OCI-LY1 (cell line): Measurements from ENCODE around the gene IL17RB.

ENCODE experiments used
- H2AFZ ChIP-seq: fragments of 200-600 bp; sonication (generic), shearing (Covaris generic); 2 replicates; pipeline ENCODE4 v1.6.0; 2014; ENCODE audit warnings: antibody characterized with exemption, mild to moderate bottlenecking, low read length
- H3F3A ChIP-seq: fragments of 200-600 bp; sonication (generic), shearing (Covaris generic); 2 replicates; pipeline ENCODE4 v1.6.0; 2014; ENCODE audit warnings: mild to moderate bottlenecking, antibody characterized with exemption, low read length, moderate library complexity; ENCODE audit not compliant: insufficient read depth
- H3K27ac ChIP-seq: fragments of 200-600 bp; sonication (generic); 2 replicates; pipeline ENCODE4 v1.5.1; 2014; ENCODE audit warnings: low read length, mixed run types, mild to moderate bottlenecking, low read depth; ENCODE audit not compliant: poor library complexity, severe bottlenecking
- H3K27me3 ChIP-seq: fragments of 200-600 bp; sonication (generic); 2 replicates; pipeline ENCODE4 v1.6.0; 2014; ENCODE audit warnings: antibody characterized with exemption, mild to moderate bottlenecking, low read length, moderate library complexity; ENCODE audit not compliant: insufficient read depth
- H3K36me3 ChIP-seq: fragments of 200-600 bp; sonication (generic); 2 replicates; pipeline ENCODE4 v1.6.1; 2014; ENCODE audit warnings: mild to moderate bottlenecking, antibody characterized with exemption, low read length, moderate library complexity, mixed read lengths; ENCODE audit not compliant: insufficient read depth
- H3K4me1 ChIP-seq: fragments of 200-600 bp; sonication (generic); 2 replicates; pipeline ENCODE4 v1.5.1; 2014; ENCODE audit warnings: mild to moderate bottlenecking, low read length, moderate library complexity; ENCODE audit not compliant: insufficient read depth, severe bottlenecking
- H3K4me2 ChIP-seq: fragments of 200-600 bp; sonication (generic), shearing (Covaris generic); 2 replicates; pipeline ENCODE4 v1.6.1; 2014; ENCODE audit warnings: low read length
- H3K4me3 ChIP-seq: fragments of 200-600 bp; sonication (generic); 2 replicates; pipeline ENCODE4 v1.5.1; 2014; ENCODE audit warnings: low read length, low read depth, mild to moderate bottlenecking, mixed read lengths; ENCODE audit not compliant: poor library complexity, severe bottlenecking
- H3K79me2 ChIP-seq: fragments of 200-600 bp; shearing (Covaris generic); 2 replicates; pipeline ENCODE4 v1.6.1; 2016; ENCODE audit warnings: mixed run types, low read length, mixed read lengths; ENCODE audit not compliant: insufficient read depth
- H3K9ac ChIP-seq: fragments of 200-600 bp; sonication (generic), shearing (Covaris generic); 2 replicates; pipeline ENCODE4 v1.6.1; 2014; ENCODE audit warnings: mild to moderate bottlenecking, low read length, mixed read lengths
- H3K9me2 ChIP-seq: fragments of 200-600 bp; sonication (generic), shearing (Covaris generic); 2 replicates; pipeline ENCODE4 v1.6.1; 2014; ENCODE audit warnings: low read depth, mild to moderate bottlenecking, low read length, mixed read lengths
- H3K9me3 ChIP-seq: fragments of 200-600 bp; shearing (Covaris generic); 2 replicates; pipeline ENCODE4 v1.6.1; 2014; ENCODE audit warnings: low read length, mixed read lengths
- H4K20me1 ChIP-seq: fragments of 200-600 bp; sonication (generic), shearing (Covaris generic); 2 replicates; pipeline ENCODE4 v1.6.0; 2016; ENCODE audit warnings: mild to moderate bottlenecking, low read length; ENCODE audit not compliant: insufficient read depth
- EZH2 ChIP-seq: fragments of 200-600 bp; sonication (generic), shearing (Covaris generic); IDR thresholded peaks from 2 replicates; pipeline ENCODE4 v1.8.0; 2017; ENCODE audit warnings: borderline replicate concordance, mixed run types, mild to moderate bottlenecking, antibody characterized with exemption, low read length, moderate library complexity, mixed read lengths
- TF ChIP-seq, protein P1 (sequence below): fragments of 200-600 bp; sonication (generic), shearing (Covaris generic); IDR thresholded peaks from 2 replicates; pipeline ENCODE4 v1.5.1; 2017; ENCODE audit warnings: mild to moderate bottlenecking, antibody characterized with exemption, low read length, moderate library complexity, mixed read lengths

Gene IL17RB

DNA sequence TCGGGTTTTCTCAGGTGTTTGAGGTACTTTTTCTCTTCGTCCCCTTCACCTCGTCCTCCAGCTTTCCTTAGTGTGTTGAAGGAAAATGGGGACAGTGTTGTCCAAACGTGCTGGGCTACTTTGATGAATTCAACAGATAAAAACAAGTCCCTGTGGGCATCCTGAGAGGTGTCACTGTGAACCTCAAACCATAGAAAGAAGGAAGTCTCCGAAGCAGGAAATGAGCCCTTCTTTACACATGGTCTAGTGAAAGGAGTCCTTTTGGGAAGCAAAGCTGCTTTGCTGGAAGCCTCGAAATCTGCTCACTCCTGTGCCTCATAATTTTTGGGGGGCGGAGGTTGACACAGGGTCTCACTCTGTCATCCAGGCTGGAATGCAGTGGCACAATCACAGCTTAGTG, 10.6 kb downstream of the IL17RB start:
- Histone ChIP-seq H3K27ac (no peak overlapping the region), H3K4me2 (no peak overlapping the region), H4K20me1 (no peaks in the 10 kb centered on the region)

DNA sequence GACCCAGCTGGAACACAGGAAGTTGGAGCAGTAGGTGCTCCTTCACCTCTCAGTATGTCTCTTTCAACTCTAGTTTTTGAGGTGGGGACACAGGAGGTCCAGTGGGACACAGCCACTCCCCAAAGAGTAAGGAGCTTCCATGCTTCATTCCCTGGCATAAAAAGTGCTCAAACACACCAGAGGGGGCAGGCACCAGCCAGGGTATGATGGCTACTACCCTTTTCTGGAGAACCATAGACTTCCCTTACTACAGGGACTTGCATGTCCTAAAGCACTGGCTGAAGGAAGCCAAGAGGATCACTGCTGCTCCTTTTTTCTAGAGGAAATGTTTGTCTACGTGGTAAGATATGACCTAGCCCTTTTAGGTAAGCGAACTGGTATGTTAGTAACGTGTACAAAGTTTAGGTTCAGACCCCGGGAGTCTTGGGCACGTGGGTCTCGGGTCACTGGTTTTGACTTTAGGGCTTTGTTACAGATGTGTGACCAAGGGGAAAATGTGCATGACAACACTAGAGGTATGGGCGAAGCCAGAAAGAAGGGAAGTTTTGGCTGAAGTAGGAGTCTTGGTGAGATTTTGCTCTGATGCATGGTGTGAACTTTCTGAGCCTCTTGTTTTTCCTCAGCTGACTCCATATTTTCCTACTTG, 11.9 kb downstream of the IL17RB start:
- Histone ChIP-seq H3K9me3 (no peaks in the 10 kb centered on the region), H3K27me3 (no peaks in the 10 kb centered on the region), H2AFZ (no peak overlapping the region), H3K9me2 (no peaks in the 10 kb centered on the region), H3K4me2 (no peak overlapping the region), H4K20me1 (no peaks in the 10 kb centered on the region), H3K9ac (no peak overlapping the region), H3K79me2 (no peaks in the 10 kb centered on the region), H3K36me3 (peaks cover 39% of the 10 kb centered on the region), H3K27ac (no peak overlapping the region), H3K4me1 (peaks cover 1% of the 10 kb centered on the region), H3F3A (no peaks in the 10 kb centered on the region), H3K4me3 (no peak overlapping the region)
- TF ChIP-seq EZH2 = no peak
- TF ChIP-seq, protein P1, sequence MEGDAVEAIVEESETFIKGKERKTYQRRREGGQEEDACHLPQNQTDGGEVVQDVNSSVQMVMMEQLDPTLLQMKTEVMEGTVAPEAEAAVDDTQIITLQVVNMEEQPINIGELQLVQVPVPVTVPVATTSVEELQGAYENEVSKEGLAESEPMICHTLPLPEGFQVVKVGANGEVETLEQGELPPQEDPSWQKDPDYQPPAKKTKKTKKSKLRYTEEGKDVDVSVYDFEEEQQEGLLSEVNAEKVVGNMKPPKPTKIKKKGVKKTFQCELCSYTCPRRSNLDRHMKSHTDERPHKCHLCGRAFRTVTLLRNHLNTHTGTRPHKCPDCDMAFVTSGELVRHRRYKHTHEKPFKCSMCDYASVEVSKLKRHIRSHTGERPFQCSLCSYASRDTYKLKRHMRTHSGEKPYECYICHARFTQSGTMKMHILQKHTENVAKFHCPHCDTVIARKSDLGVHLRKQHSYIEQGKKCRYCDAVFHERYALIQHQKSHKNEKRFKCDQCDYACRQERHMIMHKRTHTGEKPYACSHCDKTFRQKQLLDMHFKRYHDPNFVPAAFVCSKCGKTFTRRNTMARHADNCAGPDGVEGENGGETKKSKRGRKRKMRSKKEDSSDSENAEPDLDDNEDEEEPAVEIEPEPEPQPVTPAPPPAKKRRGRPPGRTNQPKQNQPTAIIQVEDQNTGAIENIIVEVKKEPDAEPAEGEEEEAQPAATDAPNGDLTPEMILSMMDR = 0 out of 2 replicates have a peak, but pooled peaks have one; percentile 8

More for the DNA sequence above, 10.6 kb downstream of the IL17RB start:
- TF ChIP-seq EZH2 = no peak
- TF ChIP-seq, protein P1 = no peak
- H3K4me1 ChIP-seq = no peaks in the 10 kb centered on the region
- no peaks in the 10 kb centered on the region for H3K9me3 ChIP-seq
- H3K79me2 ChIP-seq = no peaks in the 10 kb centered on the region
- H3K9me2 ChIP-seq = no peaks in the 10 kb centered on the region
- no peak overlapping the region for H2AFZ ChIP-seq
- H3K27me3 ChIP-seq = no peaks in the 10 kb centered on the region
- no peak overlapping the region for H3K4me3 ChIP-seq
- H3K9ac ChIP-seq = no peak overlapping the region
- H3K36me3 ChIP-seq = peaks cover 26% of the 10 kb centered on the region
- H3F3A ChIP-seq = no peaks in the 10 kb centered on the region

DNA sequence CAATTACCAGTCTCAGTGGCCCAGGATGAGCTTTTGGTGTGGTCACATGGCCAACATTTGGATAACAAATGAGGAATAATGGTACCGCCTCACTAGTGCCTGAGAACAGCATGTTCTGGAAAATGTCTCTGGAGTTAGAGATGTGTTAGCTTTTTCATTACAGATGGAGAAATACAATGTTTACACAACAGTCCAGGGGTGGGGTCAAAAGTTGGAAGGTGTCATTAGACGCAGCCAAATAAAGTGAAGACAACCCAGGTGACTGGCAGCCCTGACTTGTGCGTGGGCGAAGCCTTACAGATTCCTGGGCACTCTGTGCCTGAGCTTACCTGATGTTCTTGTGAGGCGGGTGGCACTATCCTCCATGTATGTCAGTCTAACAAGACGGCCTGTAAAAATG, 12.8 kb downstream of the IL17RB start:
- Histone ChIP-seq H3K27ac (no peak overlapping the region), H3K9ac (no peak overlapping the region), H3K36me3 (peaks cover 44% of the 10 kb centered on the region), H3K4me2 (no peak overlapping the region), H3K4me3 (no peak overlapping the region), H3K4me1 (peaks cover 5% of the 10 kb centered on the region), H3K9me2 (no peaks in the 10 kb centered on the region), H3K27me3 (no peaks in the 10 kb centered on the region), H4K20me1 (no peaks in the 10 kb centered on the region), H2AFZ (no peak overlapping the region), H3K79me2 (no peaks in the 10 kb centered on the region), H3K9me3 (no peaks in the 10 kb centered on the region), H3F3A (no peaks in the 10 kb centered on the region)
- TF ChIP-seq, protein P1 = no peak
- no peak for TF ChIP-seq EZH2
